Right lobe of liver (tissue), 4 donors: ENCODE data around the gene BMERB1.

Experiments
- POLR2A ChIP-seq: fragments of 450-650 bp; IDR thresholded peaks from one replicate; pipeline ENCODE4 v1.6.1; 2017; ENCODE audit warnings: antibody characterized with exemption, mild to moderate bottlenecking
- TF ChIP-seq, protein P1 (sequence below), 4 donors: fragments of 200-600 bp in 3 of 4; fragments of 450-650 bp in 1 of 4; IDR thresholded peaks; one replicate each; pipeline versions ENCODE4 v1.5.1 to v1.8.0; 2016 to 2022; ENCODE audit warnings: antibody characterized with exemption in 4 of 4, mild to moderate bottlenecking in 2 of 4
- donor health status: DM: no; HTN: no; CAD: no.
- donor health status: DM: no; HTN: no; CAD: no.
- donor health status: DM: no; HTN: yes; CAD: no.

DNA sequence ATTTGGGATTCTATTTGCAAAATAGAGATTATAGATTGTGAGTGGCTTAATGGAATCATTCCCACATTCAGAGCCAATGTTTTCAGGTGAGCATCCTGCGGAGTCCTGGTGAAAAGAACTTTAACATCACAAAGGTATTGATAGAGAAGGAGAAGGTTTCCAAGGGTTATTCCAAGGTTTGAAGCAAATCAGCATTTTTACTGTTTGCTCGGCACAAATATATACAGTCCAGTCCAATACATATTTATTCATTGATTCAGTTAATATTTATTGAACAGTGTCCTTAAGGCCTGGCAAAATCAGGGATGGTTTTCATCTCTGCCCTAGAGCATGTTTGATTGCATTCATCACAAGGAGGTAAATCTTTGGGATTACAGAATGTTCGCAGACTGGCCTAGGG is 32.4 kb upstream of the BMERB1 start:
- TF ChIP-seq POLR2A: no peak
- TF ChIP-seq, protein P1, sequence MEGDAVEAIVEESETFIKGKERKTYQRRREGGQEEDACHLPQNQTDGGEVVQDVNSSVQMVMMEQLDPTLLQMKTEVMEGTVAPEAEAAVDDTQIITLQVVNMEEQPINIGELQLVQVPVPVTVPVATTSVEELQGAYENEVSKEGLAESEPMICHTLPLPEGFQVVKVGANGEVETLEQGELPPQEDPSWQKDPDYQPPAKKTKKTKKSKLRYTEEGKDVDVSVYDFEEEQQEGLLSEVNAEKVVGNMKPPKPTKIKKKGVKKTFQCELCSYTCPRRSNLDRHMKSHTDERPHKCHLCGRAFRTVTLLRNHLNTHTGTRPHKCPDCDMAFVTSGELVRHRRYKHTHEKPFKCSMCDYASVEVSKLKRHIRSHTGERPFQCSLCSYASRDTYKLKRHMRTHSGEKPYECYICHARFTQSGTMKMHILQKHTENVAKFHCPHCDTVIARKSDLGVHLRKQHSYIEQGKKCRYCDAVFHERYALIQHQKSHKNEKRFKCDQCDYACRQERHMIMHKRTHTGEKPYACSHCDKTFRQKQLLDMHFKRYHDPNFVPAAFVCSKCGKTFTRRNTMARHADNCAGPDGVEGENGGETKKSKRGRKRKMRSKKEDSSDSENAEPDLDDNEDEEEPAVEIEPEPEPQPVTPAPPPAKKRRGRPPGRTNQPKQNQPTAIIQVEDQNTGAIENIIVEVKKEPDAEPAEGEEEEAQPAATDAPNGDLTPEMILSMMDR (IDR thresholded peaks at IDR 0.05): no peak
